K562 (cell line): ENCODE data around the gene ARHGAP23. TPM values are rescaled to one million over a fixed set of nuclear protein-coding genes. Genes with fewer than 3 reads are reported as not detected.

ENCODE experiments used
- ATAC-seq: fragments of 200-7000 bp; cut with Tn5 transposase; 3 replicates; pipeline ENCODE4 v1.9.1; 2020; ENCODE audit warnings: moderate library complexity
- BruUV-seq: library from RNA; stranded (reverse); fragments of 400-500 nt; replicated peaks from 2 replicates; lab custom pipeline; 2021; lab: Mats Ljungman, UMichigan
- CTCF ChIA-PET: fragments of 300-600 bp; formaldehyde crosslinking; extraction: SDS; loops from one replicate; lab custom pipeline; 2021; ENCODE audit warnings: low intra/inter-chr PET ratio; lab: Yijun Ruan, JAX
- POLR2A ChIA-PET: fragments of 300-600, 350-650 bp; sonication (Branson Sonifier 250); formaldehyde crosslinking; extraction: SDS; loops from one replicate; lab custom pipeline; 2021; ENCODE audit warnings: antibody characterized with exemption, inconsistent platforms; lab: Yijun Ruan, JAX
- DNase-seq, 4 experiments: peaks; one replicate each; pipeline versions ENCODE4 v3.0.0 to v3.0.0-alpha.2; 2011 to 2018; ENCODE audit warnings: low spot score in 3 of 4, mixed read lengths in 3 of 4; ENCODE audit errors: extremely low read depth in 1 of 4
- FAIRE-seq: peaks from 2 replicates; lab custom pipeline; 2011; peaks lifted over from hg19 to GRCh38; lab: Jason Lieb, UNC
- H2AFZ ChIP-seq: 2 replicates; pipeline ENCODE4 v1.6.0; 2011; ENCODE audit warnings: low read depth, low read length, control low read depth, inconsistent platforms
- H3K27ac ChIP-seq: fragments of 200-600 bp; 3 replicates; pipeline ENCODE4 v1.8.0; 2011; ENCODE audit warnings: low read depth, mild to moderate bottlenecking, control low read depth, inconsistent platforms, low read length, moderate library complexity, mixed read lengths; ENCODE audit errors: extremely low read depth
- H3K27me3 ChIP-seq, 2 experiments: fragments of 300-600 bp in 1 of 2; 2 replicates in 1 of 2; 3 replicates in 1 of 2; pipeline versions ENCODE4 v1.6.0 to v1.8.0; 2011; ENCODE audit warnings: inconsistent platforms in 2 of 2, low read length in 2 of 2, mild to moderate bottlenecking in 1 of 2, mixed read lengths in 1 of 2, moderate library complexity in 1 of 2; ENCODE audit not compliant: control insufficient read depth in 2 of 2, insufficient read depth in 2 of 2
- H3K36me3 ChIP-seq: fragments of 300-600 bp; 3 replicates; pipeline ENCODE4 v1.8.0; 2011; ENCODE audit warnings: mild to moderate bottlenecking, low read length, inconsistent platforms; ENCODE audit not compliant: control insufficient read depth, insufficient read depth
- H3K4me1 ChIP-seq, 2 experiments: fragments of 200-600 bp in 1 of 2; replicated peaks in 1 of 2; 2 replicates in 1 of 2; 3 replicates in 1 of 2; pipeline versions ENCODE4 v1.5.1 to v1.8.0; 2011; ENCODE audit warnings: inconsistent platforms in 2 of 2, low read length in 2 of 2, mild to moderate bottlenecking in 1 of 2, mixed read lengths in 1 of 2, moderate library complexity in 1 of 2; ENCODE audit not compliant: control insufficient read depth in 2 of 2, insufficient read depth in 2 of 2
- H3K4me2 ChIP-seq: 2 replicates; pipeline ENCODE4 v1.6.1; 2011; ENCODE audit warnings: low read length, control low read depth, inconsistent platforms, mixed read lengths; ENCODE audit not compliant: insufficient read depth
- H3K4me3 ChIP-seq: fragments of 200-600 bp; sonication (generic), shearing (Covaris generic); 2 replicates; pipeline ENCODE4 v1.5.1; 2016; ENCODE audit warnings: control low read depth, inconsistent platforms
- H3K79me2 ChIP-seq: fragments of 200-600 bp; 3 replicates; pipeline ENCODE4 v1.8.0; 2011; ENCODE audit warnings: low read length, inconsistent platforms; ENCODE audit not compliant: control insufficient read depth, insufficient read depth
- H3K9ac ChIP-seq, 2 experiments: 2 replicates each; pipeline versions ENCODE4 v1.6.0 to v1.6.1; 2011; ENCODE audit warnings: low read depth in 2 of 2, low read length in 2 of 2, control low read depth in 1 of 2, inconsistent platforms in 1 of 2, mild to moderate bottlenecking in 1 of 2, mixed read lengths in 1 of 2; ENCODE audit not compliant: insufficient read depth in 1 of 2
- H3K9me1 ChIP-seq: one replicate; pipeline ENCODE4 v1.6.0; 2011; ENCODE audit warnings: inconsistent platforms, mild to moderate bottlenecking, low read length, moderate library complexity; ENCODE audit not compliant: control insufficient read depth, insufficient read depth
- H3K9me3 ChIP-seq: replicated peaks from 2 replicates; pipeline ENCODE4 v1.5.1; 2011; ENCODE audit warnings: low read depth, low read length, inconsistent platforms; ENCODE audit not compliant: control insufficient read depth, insufficient read depth
- H4K20me1 ChIP-seq: replicated peaks from 2 replicates; pipeline ENCODE4 v1.6.1; 2011; ENCODE audit warnings: low read length, inconsistent platforms, mixed read lengths; ENCODE audit not compliant: control insufficient read depth, insufficient read depth
- BHLHE40 ChIP-seq: IDR thresholded peaks from 2 replicates; pipeline ENCODE4 v1.6.1; 2011; ENCODE audit warnings: low read length, improper control_type of control experiment
- FOXM1 ChIP-seq, 2 experiments: fragments of 450-650 bp in 1 of 2; sonication (generic) in 1 of 2; formaldehyde crosslinking in 1 of 2; IDR thresholded peaks; 2 replicates each; pipeline versions ENCODE4 v1.6.1 to v1.9.0; 2017 to 2022; ENCODE audit warnings: low read depth in 2 of 2, mild to moderate bottlenecking in 2 of 2, missing genetic modification reagents in 1 of 2, moderate library complexity in 1 of 2
- MIER1 ChIP-seq: fragments of 450-650 bp; IDR thresholded peaks from 2 replicates; pipeline ENCODE4 v1.6.1; 2016; ENCODE audit warnings: antibody characterized with exemption, mild to moderate bottlenecking, low read depth
- TRIM28 ChIP-seq: fragments of 450-650 bp; IDR thresholded peaks from 2 replicates; pipeline ENCODE4 v1.6.1; 2017
- ZNF253 ChIP-seq: fragments of 250-450 bp; sonication (Bioruptor Pico); conservative IDR thresholded peaks from 2 replicates; pipeline ENCODE4 v1.6.1; 2021; ENCODE audit warnings: mild to moderate bottlenecking
- WGBS: fragments of 100-300 bp; shearing (Covaris generic); methylation state at CpG from one replicate; pipeline ENCODE4 v1.1.6; 2016; ENCODE audit warnings: low coverage, mixed read lengths; ENCODE audit not compliant: insufficient coverage; ENCODE audit errors: missing lambda C conversion rate; 5-methylcytosine and 5-hydroxymethylcytosine counted together
- in situ Hi-C: fragments of 300-500 bp; cut with MboI; formaldehyde crosslinking; loops from 4 replicates; pipeline ENCODE4 v1.15.0; 2018; ENCODE audit warnings: inconsistent platforms, mixed read lengths
- intact Hi-C: fragments of 100-400 bp; cut with micrococcal nuclease; formaldehyde crosslinking; loops from 2 replicates; pipeline ENCODE4 v1.14.2; 2022
- polyA plus RNA-seq, 8 experiments: library from polyadenylated mRNA; depleted of rRNA in 4 of 8; stranded (reverse) in 5 of 8; unstranded in 3 of 8; fragments of >200 nt; fragmentation: Nextera tagmentation in 2 of 8; fragmentation: Illumina TruSeq in 1 of 8; extraction: Ambion mirVana in 2 of 8; extraction: Trizol in 1 of 8; gene quantifications; 2 replicates each; pipeline versions ENCODE4 v1.2.1 to v1.2.3, GENCODE V29; 2011 to 2014; ENCODE audit warnings: inconsistent platforms in 1 of 8, missing spikeins in 1 of 8
- total RNA-seq, 7 experiments: library from RNA; depleted of rRNA in 6 of 7; stranded (reverse); fragments of >200 nt in 6 of 7; fragmentation: Illumina TruSeq in 2 of 7; extraction: Trizol in 2 of 7; gene quantifications; 2 replicates each; pipeline versions ENCODE4 v1.2.1 to v1.2.3, GENCODE V29; 2011 to 2021; ENCODE audit warnings: low replicate concordance in 1 of 7
- TF ChIP-seq, protein P1 (sequence below): fragments of 450-650 bp; IDR thresholded peaks from 2 replicates; pipeline ENCODE4 v1.6.1; 2018; ENCODE audit not compliant: partially characterized antibody
- TF ChIP-seq, protein P2 (sequence below): fragments of 250-450 bp; sonication (Bioruptor Pico); IDR thresholded peaks from 2 replicates; pipeline ENCODE4 v1.5.0; 2021

The ARHGAP23 gene
- total and polyA plus RNA-seq, 9 of the 15 experiments (the other 6 are each of a cell fraction or from before 2014, with no cell fraction given) = 0.01 to 2.7 (median 0.70) TPM

DNA sequence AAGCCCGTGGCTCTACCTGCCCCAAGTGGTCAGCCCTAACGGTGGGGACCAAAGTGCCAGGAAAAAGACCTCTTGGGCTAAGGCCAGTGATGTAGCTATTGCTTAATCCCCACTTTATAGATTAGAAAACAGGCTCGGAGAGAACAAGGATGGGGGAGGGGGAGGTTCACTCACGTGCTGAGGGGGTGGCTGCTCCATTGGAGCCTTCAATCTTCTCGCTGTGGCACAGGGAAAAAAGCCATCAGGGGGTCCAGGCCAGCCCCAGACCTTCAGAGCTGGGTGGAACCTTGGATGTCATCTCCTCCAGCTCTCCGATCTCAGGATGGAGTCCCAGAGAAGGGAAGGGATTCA, 131.6 kb downstream of the ARHGAP23 start:
- H3K27me3 ChIP-seq = peaks cover 14 to 37% of the 10 kb centered on the region in 2 experiments; a peak in 4 of 5 replicates
- H2AFZ ChIP-seq = no peak overlapping the region
- WGBS = 17% methylated on average over 6 of the region's 6 CpGs
- no peak for DNase-seq
- TF ChIP-seq FOXM1 (IDR thresholded peaks at IDR 0.05; ENCODE audit: low read depth) (no peak), FOXM1 (CRISPR knock-in tag; IDR thresholded peaks at IDR 0.05; ENCODE audit: low read depth) (no peak), BHLHE40 (peak; percentile 67)
- intact Hi-C loops = loop anchor here (5.0 kb wide), 1 partner anchor 42 kb away; no protein-coding TSS in a partner anchor
- 0 out of 4 replicates have a peak overlapping the region, but pooled peaks of 1 of the 2 experiments have one; percentile 33 for H3K9ac ChIP-seq
- BruUV-seq = no TSS peak
- in situ Hi-C loops = loop anchor here (5.0 kb wide), 1 partner anchor 102 kb away; no protein-coding TSS in a partner anchor
- CTCF ChIA-PET = interaction anchor here (0.6 to 2.9 kb wide), 4 partner anchors 20 to 408 kb away, joined by 3 to 17 read pairs (median 4); no protein-coding TSS in a partner anchor
- H3K4me2 ChIP-seq = 0 out of 2 replicates have a peak overlapping the region, but pooled peaks have one; percentile 71
- H3K36me3 ChIP-seq = no peaks in the 10 kb centered on the region
- peaks cover 27% of the 10 kb centered on the region for H4K20me1 ChIP-seq
- ATAC-seq = no peak
- H3K9me3 ChIP-seq = no peaks in the 10 kb centered on the region
- H3K4me1 ChIP-seq = peaks cover 24 to 59% of the 10 kb centered on the region in 2 experiments
- no peaks in the 10 kb centered on the region for H3K9me1 ChIP-seq
- H3K27ac ChIP-seq = no peak overlapping the region
- POLR2A ChIA-PET = interaction anchor here (0.5 to 2.2 kb wide), 6 partner anchors 10 to 106 kb away, joined by 3 to 6 read pairs (median 4); no protein-coding TSS in a partner anchor
- H3K79me2 ChIP-seq = no peaks in the 10 kb centered on the region
- FAIRE-seq = no peak
- no peak overlapping the region for H3K4me3 ChIP-seq

DNA sequence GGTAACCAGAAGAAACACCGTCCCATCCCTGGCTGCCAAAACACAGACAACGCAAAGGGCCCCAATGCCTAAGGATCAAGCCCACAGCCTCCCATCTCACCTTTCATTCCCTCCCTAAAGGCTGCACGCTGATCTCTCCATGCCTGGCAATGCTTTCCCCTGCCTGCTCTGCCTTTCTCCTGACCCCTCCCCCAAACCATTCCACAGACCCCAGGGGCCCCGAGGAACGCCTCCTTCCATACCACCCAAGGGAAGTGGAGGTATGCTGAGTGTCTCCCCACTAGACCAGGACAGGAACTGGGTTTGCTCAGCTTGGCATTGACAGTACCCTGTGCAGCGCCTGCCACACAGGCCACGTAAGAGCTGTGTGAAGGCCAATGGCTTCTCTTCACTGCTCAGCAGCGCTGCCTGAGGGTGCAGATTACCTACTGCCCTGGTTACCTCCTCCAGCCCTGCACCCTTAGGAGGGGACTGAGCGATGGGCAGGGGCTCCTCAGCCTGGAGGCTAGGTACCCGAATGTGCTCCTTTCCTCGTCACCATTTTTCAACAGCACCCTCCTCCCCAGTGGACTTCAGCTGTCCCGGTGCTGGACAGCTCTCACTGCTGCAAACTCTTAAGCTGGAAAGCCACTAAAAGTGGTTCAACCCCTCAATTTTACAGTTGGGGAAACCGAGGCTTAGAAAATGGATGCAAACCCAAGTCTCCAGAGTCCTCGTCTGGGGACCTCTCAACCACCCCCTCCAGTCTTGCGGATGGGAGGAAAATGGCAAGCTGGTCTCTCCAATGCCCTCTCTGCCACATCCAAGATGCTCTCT, 132.4 kb downstream of the ARHGAP23 start:
- peak in 1 of 4 experiments; percentile 33 for DNase-seq
- H3K27me3 ChIP-seq = peaks cover 14 to 38% of the 10 kb centered on the region in 2 experiments; a peak in 4 of 5 replicates
- TF ChIP-seq ZNF253 (no peak), TRIM28 (no peak), MIER1 (peak; percentile 91)
- TF ChIP-seq, protein P1, sequence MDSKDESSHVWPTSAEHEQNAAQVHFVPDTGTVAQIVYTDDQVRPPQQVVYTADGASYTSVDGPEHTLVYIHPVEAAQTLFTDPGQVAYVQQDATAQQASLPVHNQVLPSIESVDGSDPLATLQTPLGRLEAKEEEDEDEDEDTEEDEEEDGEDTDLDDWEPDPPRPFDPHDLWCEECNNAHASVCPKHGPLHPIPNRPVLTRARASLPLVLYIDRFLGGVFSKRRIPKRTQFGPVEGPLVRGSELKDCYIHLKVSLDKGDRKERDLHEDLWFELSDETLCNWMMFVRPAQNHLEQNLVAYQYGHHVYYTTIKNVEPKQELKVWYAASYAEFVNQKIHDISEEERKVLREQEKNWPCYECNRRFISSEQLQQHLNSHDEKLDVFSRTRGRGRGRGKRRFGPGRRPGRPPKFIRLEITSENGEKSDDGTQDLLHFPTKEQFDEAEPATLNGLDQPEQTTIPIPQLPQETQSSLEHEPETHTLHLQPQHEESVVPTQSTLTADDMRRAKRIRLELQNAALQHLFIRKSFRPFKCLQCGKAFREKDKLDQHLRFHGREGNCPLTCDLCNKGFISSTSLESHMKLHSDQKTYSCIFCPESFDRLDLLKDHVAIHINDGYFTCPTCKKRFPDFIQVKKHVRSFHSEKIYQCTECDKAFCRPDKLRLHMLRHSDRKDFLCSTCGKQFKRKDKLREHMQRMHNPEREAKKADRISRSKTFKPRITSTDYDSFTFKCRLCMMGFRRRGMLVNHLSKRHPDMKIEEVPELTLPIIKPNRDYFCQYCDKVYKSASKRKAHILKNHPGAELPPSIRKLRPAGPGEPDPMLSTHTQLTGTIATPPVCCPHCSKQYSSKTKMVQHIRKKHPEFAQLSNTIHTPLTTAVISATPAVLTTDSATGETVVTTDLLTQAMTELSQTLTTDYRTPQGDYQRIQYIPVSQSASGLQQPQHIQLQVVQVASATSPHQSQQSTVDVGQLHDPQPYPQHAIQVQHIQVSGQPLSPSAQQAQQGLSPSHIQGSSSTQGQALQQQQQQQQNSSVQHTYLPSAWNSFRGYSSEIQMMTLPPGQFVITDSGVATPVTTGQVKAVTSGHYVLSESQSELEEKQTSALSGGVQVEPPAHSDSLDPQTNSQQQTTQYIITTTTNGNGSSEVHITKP = no peak
- TF ChIP-seq, protein P2, sequence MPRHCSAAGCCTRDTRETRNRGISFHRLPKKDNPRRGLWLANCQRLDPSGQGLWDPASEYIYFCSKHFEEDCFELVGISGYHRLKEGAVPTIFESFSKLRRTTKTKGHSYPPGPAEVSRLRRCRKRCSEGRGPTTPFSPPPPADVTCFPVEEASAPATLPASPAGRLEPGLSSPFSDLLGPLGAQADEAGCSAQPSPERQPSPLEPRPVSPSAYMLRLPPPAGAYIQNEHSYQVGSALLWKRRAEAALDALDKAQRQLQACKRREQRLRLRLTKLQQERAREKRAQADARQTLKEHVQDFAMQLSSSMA (CRISPR knock-in tag) = no peak

More for the DNA sequence above, 132.4 kb downstream of the ARHGAP23 start:
- no peak overlapping the region for H2AFZ ChIP-seq
- H3K27ac ChIP-seq = no peak overlapping the region
- H3K4me1 ChIP-seq = peaks cover 26 to 59% of the 10 kb centered on the region in 2 experiments
- intact Hi-C loops (no loop called here), in situ Hi-C loops (no loop called here)
- BruUV-seq = no TSS peak
- H4K20me1 ChIP-seq = peaks cover 27% of the 10 kb centered on the region
- H3K9me1 ChIP-seq = no peaks in the 10 kb centered on the region
- ChIA-PET CTCF (interaction anchor here (0.5 kb wide), 1 partner anchor 78 kb away, joined by 5 read pairs; no protein-coding TSS in a partner anchor), POLR2A (interaction anchor here (0.5 to 1.2 kb wide), 5 partner anchors 13 to 145 kb away, joined by 3 to 4 read pairs (median 3); partner anchors contain the start of gene MLLT6)
- no peaks in the 10 kb centered on the region for H3K36me3 ChIP-seq
- no peak for ATAC-seq
- no peaks in the 10 kb centered on the region for H3K79me2 ChIP-seq
- H3K9me3 ChIP-seq = no peaks in the 10 kb centered on the region
- H3K4me3 ChIP-seq = no peak overlapping the region
- 10% methylated on average over 15 of the region's 15 CpGs for WGBS
- H3K9ac ChIP-seq = no peak overlapping the region
- H3K4me2 ChIP-seq = no peak overlapping the region
- FAIRE-seq = no peak
